ENCODE measurements around the gene SIX1. TPM values are rescaled to one million over a fixed set of nuclear protein-coding genes. Genes with fewer than 3 reads are reported as not detected.
A peak's percentile ranks its signal among the peaks of the same experiment; 100 is the strongest.

The SIX1 gene
- total and polyA plus RNA-seq, 2 of the 13 experiments (the other 11 are each of a cell fraction or from before 2014, with no cell fraction given): 1.7 to 6.5 TPM

DNA sequence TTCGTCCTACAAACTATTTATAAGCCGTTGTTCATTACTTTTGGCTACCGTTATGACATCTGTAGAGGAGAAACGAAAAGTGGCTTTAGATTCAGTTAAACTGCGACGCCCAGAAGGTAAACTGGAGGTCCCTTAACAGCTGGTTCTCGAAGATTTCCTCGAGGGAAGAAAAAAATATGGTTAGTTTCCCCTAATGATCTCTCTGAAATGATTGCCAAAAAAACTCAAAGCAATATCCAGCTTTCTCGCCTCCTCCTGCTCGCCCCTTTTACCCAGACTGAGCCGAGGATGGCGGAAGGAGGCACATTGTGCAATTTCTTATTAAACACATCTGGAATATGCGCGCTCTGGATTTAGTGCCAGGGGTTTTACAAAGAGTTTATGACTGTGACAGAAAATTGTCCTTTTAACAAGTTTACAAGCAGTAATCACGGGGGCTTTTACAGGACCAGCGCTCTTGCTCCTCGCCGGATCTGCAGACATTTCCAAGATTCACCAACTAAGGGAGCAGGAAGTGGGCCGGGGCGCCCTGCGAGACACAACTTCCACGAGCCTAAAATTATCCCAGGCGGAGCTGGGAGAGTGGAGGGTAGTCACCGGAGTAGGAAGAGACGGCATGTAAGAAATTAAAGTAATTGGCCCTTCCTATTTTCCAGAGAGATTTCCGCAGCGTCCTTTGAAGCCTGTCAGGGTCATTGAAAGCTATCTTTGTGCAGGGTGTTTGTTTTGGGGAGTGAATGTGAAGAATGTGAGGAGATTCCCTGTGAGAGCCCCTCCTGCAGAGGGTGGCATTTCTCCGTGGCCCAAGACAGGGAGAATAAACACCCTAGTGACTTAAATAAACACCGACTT lies 5.6 kb downstream of the SIX1 start (continued):
- TF ChIP-seq HOMEZ (CRISPR knock-in tag; IDR thresholded peaks at IDR 0.05; ENCODE audit: low read depth) (peak; percentile 62), FOXP1 (IDR thresholded peaks at IDR 0.05) (no peak), FOXP1 (CRISPR knock-in tag; IDR thresholded peaks at IDR 0.05) (peak; percentile 61; the same call in 1 of the 2 replicates), TBX2 (CRISPR knock-in tag; IDR thresholded peaks at IDR 0.05; ENCODE audit: borderline replicate concordance) (peak; percentile 69; the same call in 1 of the 2 replicates), ARNT (IDR thresholded peaks at IDR 0.05) (no peak), ELF3 (CRISPR knock-in tag; IDR thresholded peaks at IDR 0.05) (peak; percentile 62; the same call in 1 of the 2 replicates), SP5 (CRISPR knock-in tag; IDR thresholded peaks at IDR 0.05; ENCODE audit: borderline replicate concordance, low read depth) (peak; percentile 61; the same call in 1 of the 2 replicates), PATZ1 (CRISPR knock-in tag; IDR thresholded peaks at IDR 0.05) (peak; percentile 84), BCL6 (CRISPR knock-in tag; IDR thresholded peaks at IDR 0.05) (peak; percentile 45; the same call in 1 of the 2 replicates), STAT6 (CRISPR knock-in tag; IDR thresholded peaks at IDR 0.05; ENCODE audit: borderline replicate concordance) (no peak), TEAD3 (CRISPR knock-in tag; optimal IDR thresholded peaks at IDR 0.05; ENCODE audit: borderline replicate concordance) (peak; percentile 95), ZSCAN21 (CRISPR knock-in tag; IDR thresholded peaks at IDR 0.05; ENCODE audit: borderline replicate concordance) (no peak), TCF7 (IDR thresholded peaks at IDR 0.05; ENCODE audit: low read depth) (peak; percentile 72)
- TF ChIP-seq, protein P1, sequence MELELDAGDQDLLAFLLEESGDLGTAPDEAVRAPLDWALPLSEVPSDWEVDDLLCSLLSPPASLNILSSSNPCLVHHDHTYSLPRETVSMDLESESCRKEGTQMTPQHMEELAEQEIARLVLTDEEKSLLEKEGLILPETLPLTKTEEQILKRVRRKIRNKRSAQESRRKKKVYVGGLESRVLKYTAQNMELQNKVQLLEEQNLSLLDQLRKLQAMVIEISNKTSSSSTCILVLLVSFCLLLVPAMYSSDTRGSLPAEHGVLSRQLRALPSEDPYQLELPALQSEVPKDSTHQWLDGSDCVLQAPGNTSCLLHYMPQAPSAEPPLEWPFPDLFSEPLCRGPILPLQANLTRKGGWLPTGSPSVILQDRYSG (CRISPR knock-in tag; IDR thresholded peaks at IDR 0.05): no peak
- TF ChIP-seq, protein P2, sequence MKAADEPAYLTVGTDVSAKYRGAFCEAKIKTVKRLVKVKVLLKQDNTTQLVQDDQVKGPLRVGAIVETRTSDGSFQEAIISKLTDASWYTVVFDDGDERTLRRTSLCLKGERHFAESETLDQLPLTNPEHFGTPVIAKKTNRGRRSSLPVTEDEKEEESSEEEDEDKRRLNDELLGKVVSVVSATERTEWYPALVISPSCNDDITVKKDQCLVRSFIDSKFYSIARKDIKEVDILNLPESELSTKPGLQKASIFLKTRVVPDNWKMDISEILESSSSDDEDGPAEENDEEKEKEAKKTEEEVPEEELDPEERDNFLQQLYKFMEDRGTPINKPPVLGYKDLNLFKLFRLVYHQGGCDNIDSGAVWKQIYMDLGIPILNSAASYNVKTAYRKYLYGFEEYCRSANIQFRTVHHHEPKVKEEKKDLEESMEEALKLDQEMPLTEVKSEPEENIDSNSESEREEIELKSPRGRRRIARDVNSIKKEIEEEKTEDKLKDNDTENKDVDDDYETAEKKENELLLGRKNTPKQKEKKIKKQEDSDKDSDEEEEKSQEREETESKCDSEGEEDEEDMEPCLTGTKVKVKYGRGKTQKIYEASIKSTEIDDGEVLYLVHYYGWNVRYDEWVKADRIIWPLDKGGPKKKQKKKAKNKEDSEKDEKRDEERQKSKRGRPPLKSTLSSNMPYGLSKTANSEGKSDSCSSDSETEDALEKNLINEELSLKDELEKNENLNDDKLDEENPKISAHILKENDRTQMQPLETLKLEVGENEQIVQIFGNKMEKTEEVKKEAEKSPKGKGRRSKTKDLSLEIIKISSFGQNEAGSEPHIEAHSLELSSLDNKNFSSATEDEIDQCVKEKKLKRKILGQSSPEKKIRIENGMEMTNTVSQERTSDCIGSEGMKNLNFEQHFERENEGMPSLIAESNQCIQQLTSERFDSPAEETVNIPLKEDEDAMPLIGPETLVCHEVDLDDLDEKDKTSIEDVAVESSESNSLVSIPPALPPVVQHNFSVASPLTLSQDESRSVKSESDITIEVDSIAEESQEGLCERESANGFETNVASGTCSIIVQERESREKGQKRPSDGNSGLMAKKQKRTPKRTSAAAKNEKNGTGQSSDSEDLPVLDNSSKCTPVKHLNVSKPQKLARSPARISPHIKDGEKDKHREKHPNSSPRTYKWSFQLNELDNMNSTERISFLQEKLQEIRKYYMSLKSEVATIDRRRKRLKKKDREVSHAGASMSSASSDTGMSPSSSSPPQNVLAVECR (CRISPR knock-in tag; IDR thresholded peaks at IDR 0.05; ENCODE audit: borderline replicate concordance): no peak; the same call in 1 of the 2 replicates
- TF ChIP-seq, protein P3, sequence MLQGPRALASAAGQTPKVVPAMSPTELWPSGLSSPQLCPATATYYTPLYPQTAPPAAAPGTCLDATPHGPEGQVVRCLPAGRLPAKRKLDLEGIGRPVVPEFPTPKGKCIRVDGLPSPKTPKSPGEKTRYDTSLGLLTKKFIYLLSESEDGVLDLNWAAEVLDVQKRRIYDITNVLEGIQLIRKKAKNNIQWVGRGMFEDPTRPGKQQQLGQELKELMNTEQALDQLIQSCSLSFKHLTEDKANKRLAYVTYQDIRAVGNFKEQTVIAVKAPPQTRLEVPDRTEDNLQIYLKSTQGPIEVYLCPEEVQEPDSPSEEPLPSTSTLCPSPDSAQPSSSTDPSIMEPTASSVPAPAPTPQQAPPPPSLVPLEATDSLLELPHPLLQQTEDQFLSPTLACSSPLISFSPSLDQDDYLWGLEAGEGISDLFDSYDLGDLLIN (CRISPR knock-in tag; IDR thresholded peaks at IDR 0.05; ENCODE audit: borderline replicate concordance): no peak
